ENCODE measurements around the gene TLR4.

The TLR4 gene

GRCh38 chr9:117704024-117704575 lies at the start of gene TLR4:
Gene TLR4, plus strand, starts transcription at chr9:117704403. Its CDS starts 70 bp downstream, at chr9:117704473.
- H3K4me3 ChIP-seq (replicated peaks; ENCODE audit: low read depth, low read length): no peak within 1 kb of the TSS
- no peaks in the 10 kb centered on the region for H3K36me3 ChIP-seq (ENCODE audit: control insufficient read depth, insufficient read depth, low read length)
- TF ChIP-seq CTCF (IDR thresholded peaks at IDR 0.05; ENCODE audit: insufficient read depth, low read length, poor library complexity, severe bottlenecking): no peak
- DNase-seq (ENCODE audit: extremely low read depth, insufficient read length): peak; percentile 62
- H3K27me3 ChIP-seq (replicated peaks; ENCODE audit: control insufficient read depth, insufficient read depth, low read length): no peaks in the 10 kb centered on the region

- DNase-seq (ENCODE audit: extremely low read depth, insufficient read length): no peak
- TF ChIP-seq CTCF (IDR thresholded peaks at IDR 0.05; ENCODE audit: insufficient read depth, low read length, poor library complexity, severe bottlenecking): no peak
- H3K4me3 ChIP-seq (replicated peaks; ENCODE audit: low read depth, low read length): no peak overlapping the region
- no peaks in the 10 kb centered on the region for H3K27me3 ChIP-seq (replicated peaks; ENCODE audit: control insufficient read depth, insufficient read depth, low read length)
- no peaks in the 10 kb centered on the region for H3K36me3 ChIP-seq (ENCODE audit: control insufficient read depth, insufficient read depth, low read length)
These were observed 48.2 kb upstream of the TLR4 start for GRCh38 chr9:117656002-117656401.

GRCh38 chr9:117662651-117663050 lies 41.6 kb upstream of the TLR4 start:
- Histone ChIP-seq H3K27me3 (replicated peaks; ENCODE audit: control insufficient read depth, insufficient read depth, low read length) (no peaks in the 10 kb centered on the region), H3K36me3 (ENCODE audit: control insufficient read depth, insufficient read depth, low read length) (no peaks in the 10 kb centered on the region), H3K4me3 (replicated peaks; ENCODE audit: low read depth, low read length) (no peak overlapping the region)
- no peak for DNase-seq (ENCODE audit: extremely low read depth, insufficient read length)
- no peak for TF ChIP-seq CTCF (IDR thresholded peaks at IDR 0.05; ENCODE audit: insufficient read depth, low read length, poor library complexity, severe bottlenecking)

- Histone ChIP-seq H3K36me3 (ENCODE audit: control insufficient read depth, insufficient read depth, low read length) (no peaks in the 10 kb centered on the region), H3K4me3 (replicated peaks; ENCODE audit: low read depth, low read length) (no peak overlapping the region), H3K27me3 (replicated peaks; ENCODE audit: control insufficient read depth, insufficient read depth, low read length) (no peaks in the 10 kb centered on the region)
- DNase-seq (ENCODE audit: extremely low read depth, insufficient read length): no peak
- TF ChIP-seq CTCF (IDR thresholded peaks at IDR 0.05; ENCODE audit: insufficient read depth, low read length, poor library complexity, severe bottlenecking): no peak
These were observed 39.8 kb upstream of the TLR4 start for GRCh38 chr9:117664419-117664818.

GRCh38 chr9:117665601-117666385 lies 38.4 kb upstream of the TLR4 start:
- no peaks in the 10 kb centered on the region for H3K27me3 ChIP-seq (replicated peaks; ENCODE audit: control insufficient read depth, insufficient read depth, low read length)
- H3K36me3 ChIP-seq (ENCODE audit: control insufficient read depth, insufficient read depth, low read length): no peaks in the 10 kb centered on the region
- H3K4me3 ChIP-seq (replicated peaks; ENCODE audit: low read depth, low read length): no peak overlapping the region
- TF ChIP-seq CTCF (IDR thresholded peaks at IDR 0.05; ENCODE audit: insufficient read depth, low read length, poor library complexity, severe bottlenecking): no peak
- DNase-seq (ENCODE audit: extremely low read depth, insufficient read length): no peak
